Upper lobe of right lung (tissue), 1 donor: ENCODE results near the gene WDR88. TPM values are rescaled to one million over a fixed set of nuclear protein-coding genes. Genes with fewer than 3 reads are reported as not detected.

ENCODE experiments used
- ATAC-seq: fragments of 200-7000 bp; cut with Tn5 transposase; one replicate; pipeline ENCODE4 v1.9.1; 2020; ENCODE audit warnings: mild to moderate bottlenecking, moderate library complexity
- DNase-seq: peaks from one replicate; pipeline ENCODE4 v3.0.0-alpha.2; 2020
- H3K27ac ChIP-seq: fragments of 200-600 bp; one replicate; pipeline ENCODE4 v1.8.0; 2022
- H3K27me3 ChIP-seq: fragments of 200-600 bp; one replicate; pipeline ENCODE4 v1.8.0; 2022; ENCODE audit warnings: mild to moderate bottlenecking
- H3K36me3 ChIP-seq: fragments of 200-600 bp; one replicate; pipeline ENCODE4 v1.8.0; 2022
- H3K4me1 ChIP-seq: fragments of 200-600 bp; one replicate; pipeline ENCODE4 v1.8.0; 2022
- H3K4me3 ChIP-seq: fragments of 200-600 bp; one replicate; pipeline ENCODE4 v1.8.0; 2022; ENCODE audit warnings: mild to moderate bottlenecking
- H3K9me3 ChIP-seq: fragments of 200-600 bp; one replicate; pipeline ENCODE4 v1.8.0; 2022
- intact Hi-C: fragments of 100-400 bp; cut with DNase I; formaldehyde crosslinking; loops from one replicate; pipeline ENCODE4 v1.11.0; 2022
- total RNA-seq: library from RNA; stranded (reverse); fragmentation: NEBNext Ultra II Directional; extraction: Animal tissue kit (Norgen Biotek cat#: 25700); gene quantifications from one replicate; pipeline ENCODE4 v1.2.1, GENCODE V29; 2021
- TF ChIP-seq, protein P1 (sequence below): fragments of 200-600 bp; IDR thresholded peaks from one replicate; pipeline ENCODE4 v1.8.0; 2022; ENCODE audit warnings: antibody characterized with exemption
- donor health status: DM: no; HTN: yes; CAD: no; lungs with severe emphysema.

The WDR88 gene
- total RNA-seq, 1 donor from 2014 or later = not detected

DNA sequence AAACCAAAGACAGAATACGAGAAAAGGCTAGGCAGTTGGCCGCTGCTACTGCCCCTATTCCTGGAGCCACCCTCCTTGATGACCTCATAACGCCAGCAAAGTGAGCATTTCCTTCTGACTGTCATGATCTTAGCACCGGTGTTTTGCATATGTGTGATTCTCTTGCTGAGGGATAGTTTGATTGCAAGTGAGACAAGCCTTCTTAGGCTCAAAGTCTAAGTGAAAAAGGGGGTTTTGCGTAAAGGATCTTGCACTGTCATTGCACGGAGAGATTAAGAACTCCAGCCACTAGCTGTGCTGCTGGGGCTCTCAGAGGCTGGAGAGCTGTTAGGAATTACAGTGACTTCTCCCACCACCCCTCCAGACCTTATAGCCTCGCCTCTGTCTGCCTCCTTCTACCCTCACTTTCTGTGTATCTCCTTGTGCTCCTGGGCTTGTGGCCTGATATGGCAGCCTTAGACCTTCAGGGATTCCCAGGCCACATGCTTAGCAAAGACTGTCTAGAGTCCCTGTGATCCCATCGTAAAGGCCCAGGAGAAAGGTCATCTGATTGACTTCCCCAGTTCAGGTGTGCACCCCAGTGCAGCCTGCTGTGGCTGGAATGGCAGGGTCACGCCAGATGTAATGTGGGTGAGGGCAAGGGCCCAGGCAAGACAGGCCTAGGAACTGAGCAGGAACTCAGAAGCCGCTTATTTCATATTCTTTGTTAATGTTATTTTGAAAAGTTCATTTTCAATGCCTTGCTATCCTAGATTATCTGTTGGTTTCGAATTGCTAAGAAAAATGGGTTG lies 38.3 kb upstream of the WDR88 start:
- H3K36me3 ChIP-seq = peaks cover 97% of the 10 kb centered on the region
- intact Hi-C loops = no loop called here
- H3K4me1 ChIP-seq = no peaks in the 10 kb centered on the region
- no peaks in the 10 kb centered on the region for H3K9me3 ChIP-seq
- DNase-seq = no peak
- no peaks in the 10 kb centered on the region for H3K27me3 ChIP-seq
- TF ChIP-seq, protein P1, sequence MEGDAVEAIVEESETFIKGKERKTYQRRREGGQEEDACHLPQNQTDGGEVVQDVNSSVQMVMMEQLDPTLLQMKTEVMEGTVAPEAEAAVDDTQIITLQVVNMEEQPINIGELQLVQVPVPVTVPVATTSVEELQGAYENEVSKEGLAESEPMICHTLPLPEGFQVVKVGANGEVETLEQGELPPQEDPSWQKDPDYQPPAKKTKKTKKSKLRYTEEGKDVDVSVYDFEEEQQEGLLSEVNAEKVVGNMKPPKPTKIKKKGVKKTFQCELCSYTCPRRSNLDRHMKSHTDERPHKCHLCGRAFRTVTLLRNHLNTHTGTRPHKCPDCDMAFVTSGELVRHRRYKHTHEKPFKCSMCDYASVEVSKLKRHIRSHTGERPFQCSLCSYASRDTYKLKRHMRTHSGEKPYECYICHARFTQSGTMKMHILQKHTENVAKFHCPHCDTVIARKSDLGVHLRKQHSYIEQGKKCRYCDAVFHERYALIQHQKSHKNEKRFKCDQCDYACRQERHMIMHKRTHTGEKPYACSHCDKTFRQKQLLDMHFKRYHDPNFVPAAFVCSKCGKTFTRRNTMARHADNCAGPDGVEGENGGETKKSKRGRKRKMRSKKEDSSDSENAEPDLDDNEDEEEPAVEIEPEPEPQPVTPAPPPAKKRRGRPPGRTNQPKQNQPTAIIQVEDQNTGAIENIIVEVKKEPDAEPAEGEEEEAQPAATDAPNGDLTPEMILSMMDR = no peak
- ATAC-seq = no peak
- no peak overlapping the region for H3K27ac ChIP-seq
- no peak overlapping the region for H3K4me3 ChIP-seq

DNA sequence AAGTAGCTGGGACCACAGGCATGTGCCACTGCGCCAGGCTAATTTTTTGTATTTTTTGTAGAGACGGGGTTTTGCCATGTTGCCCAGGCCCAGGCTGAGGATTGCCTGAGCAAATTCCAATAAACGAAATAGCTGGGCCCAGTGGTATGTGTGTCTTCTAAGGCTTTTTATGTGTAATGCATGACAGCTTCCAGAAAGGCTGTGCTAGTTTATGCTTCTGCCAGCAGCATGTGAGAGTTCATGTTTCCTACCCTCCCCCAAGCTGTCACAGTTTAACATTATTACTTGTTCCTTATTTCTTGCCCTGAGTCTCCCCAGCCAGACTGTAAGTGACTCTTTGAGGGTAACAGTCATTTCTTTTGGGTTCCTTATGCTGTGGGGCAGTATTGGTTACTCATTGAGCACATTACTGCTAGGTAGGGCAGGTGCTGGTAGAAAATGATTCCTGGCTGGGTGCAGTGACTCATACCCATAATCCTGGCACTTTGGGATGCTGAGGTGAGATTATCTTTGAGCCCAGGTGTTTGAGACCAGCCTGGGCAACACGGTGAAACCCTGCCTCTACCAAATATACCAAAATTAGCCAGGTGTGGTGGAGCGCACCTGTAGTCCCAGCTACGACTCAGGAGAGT lies 37.4 kb upstream of the WDR88 start:
- DNase-seq (no peak), ATAC-seq (no peak)
- no peaks in the 10 kb centered on the region for H3K27me3 ChIP-seq
- H3K4me3 ChIP-seq = no peak overlapping the region
- TF ChIP-seq, protein P1 = no peak
- intact Hi-C loops = no loop called here
- H3K9me3 ChIP-seq = no peaks in the 10 kb centered on the region
- no peaks in the 10 kb centered on the region for H3K4me1 ChIP-seq
- H3K27ac ChIP-seq = no peak overlapping the region
- H3K36me3 ChIP-seq = peaks cover 91% of the 10 kb centered on the region

DNA sequence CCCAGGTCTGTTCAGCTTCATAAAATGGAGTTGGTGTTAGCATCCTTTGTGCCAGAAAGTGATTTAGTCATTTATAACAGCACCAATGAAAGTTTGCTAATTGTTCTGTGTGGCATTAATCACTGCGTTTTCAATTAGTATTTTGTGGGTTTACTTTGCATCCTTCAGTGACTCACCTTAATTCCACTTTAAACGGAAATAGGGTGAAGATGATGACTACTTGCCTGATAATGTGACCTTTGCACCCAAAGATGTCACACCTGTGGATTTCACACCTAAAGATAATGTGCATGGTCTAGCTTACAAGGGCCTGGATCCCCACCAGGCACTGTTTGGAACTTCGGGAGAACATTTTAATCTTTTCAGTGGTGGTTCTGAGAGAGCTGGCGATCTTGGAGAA lies 35.9 kb upstream of the WDR88 start:
- TF ChIP-seq, protein P1 = no peak
- H3K36me3 ChIP-seq = peaks cover 90% of the 10 kb centered on the region
- no peak for ATAC-seq

DNA sequence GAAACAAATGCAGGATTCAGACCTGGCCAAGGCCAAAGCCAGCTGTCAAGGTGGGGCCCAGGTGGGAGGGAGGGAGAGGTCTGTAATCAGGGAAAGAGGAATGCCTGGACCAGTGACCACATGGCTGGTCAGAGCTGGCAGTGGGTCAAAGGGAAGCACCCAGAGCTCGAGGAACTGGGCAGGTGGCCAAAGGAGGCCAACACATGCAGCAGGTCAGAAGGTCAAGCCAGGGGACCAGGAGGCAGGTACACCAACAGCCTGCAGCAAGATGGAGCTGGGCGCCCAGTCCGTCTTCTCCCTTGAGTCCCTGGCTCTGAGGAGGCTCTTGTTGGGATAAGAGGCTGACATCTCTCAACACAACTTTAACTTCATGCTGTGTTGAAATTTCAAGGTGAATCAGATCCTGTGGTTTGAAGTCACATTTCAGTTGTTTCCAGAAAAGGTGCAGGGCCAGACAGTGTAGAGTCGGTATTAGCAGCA lies 33.8 kb upstream of the WDR88 start:
- peaks cover 93% of the 10 kb centered on the region for H3K36me3 ChIP-seq
- no peak for ATAC-seq

More for the DNA sequence above, 35.9 kb upstream of the WDR88 start:
- Histone ChIP-seq H3K4me3 (no peak overlapping the region), H3K9me3 (no peaks in the 10 kb centered on the region), H3K27me3 (no peaks in the 10 kb centered on the region), H3K4me1 (no peaks in the 10 kb centered on the region), H3K27ac (no peak overlapping the region)
- intact Hi-C loops = no loop called here
- no peak for DNase-seq

DNA sequence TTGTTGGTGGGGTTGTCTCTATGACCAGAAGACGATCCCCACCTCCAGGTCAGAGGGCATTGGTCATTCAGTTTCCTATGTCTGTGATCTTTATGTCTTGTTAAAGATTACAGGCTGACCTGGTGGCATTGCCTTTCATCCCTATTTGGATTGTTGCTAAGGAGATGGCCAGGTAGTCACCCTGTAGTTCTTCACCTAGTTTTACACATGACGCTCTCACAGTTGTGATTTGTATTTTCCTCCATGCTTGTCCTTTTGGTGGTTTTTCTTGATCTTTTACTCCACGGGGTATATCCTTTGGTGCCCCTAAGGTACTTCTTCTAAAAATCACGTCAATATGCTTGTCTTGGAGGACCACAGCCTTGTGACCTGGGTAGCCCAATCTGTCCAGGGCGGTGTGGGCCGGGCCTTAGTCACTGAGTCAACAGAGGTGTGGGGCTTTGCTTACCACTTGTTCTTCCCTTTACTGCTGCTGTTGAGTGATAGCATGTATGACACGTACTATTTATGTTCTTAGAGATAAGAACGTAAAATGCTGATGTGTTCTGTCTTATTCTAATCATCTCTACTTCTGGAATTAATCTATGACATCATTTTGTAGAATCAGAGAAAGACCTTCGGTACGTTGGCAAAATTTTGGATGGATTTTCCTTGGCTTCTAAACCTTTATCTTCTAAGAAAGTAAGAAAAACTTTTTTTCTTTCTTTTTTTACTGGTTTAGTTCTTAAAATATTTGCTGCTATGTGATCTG lies 30.8 kb upstream of the WDR88 start:
- H3K4me3 ChIP-seq = no peak overlapping the region
- peaks cover 77% of the 10 kb centered on the region for H3K36me3 ChIP-seq
- peak; percentile 45 for ATAC-seq
- intact Hi-C loops = no loop called here
- no peak overlapping the region for H3K27ac ChIP-seq
- H3K9me3 ChIP-seq = no peaks in the 10 kb centered on the region
- no peaks in the 10 kb centered on the region for H3K4me1 ChIP-seq
- H3K27me3 ChIP-seq = no peaks in the 10 kb centered on the region
- DNase-seq = no peak
- TF ChIP-seq, protein P1 = no peak

More for the DNA sequence above, 33.8 kb upstream of the WDR88 start:
- no peaks in the 10 kb centered on the region for H3K9me3 ChIP-seq
- no peaks in the 10 kb centered on the region for H3K4me1 ChIP-seq
- TF ChIP-seq, protein P1 = no peak
- DNase-seq = no peak
- no peak overlapping the region for H3K27ac ChIP-seq
- intact Hi-C loops = no loop called here
- H3K4me3 ChIP-seq = no peak overlapping the region
- no peaks in the 10 kb centered on the region for H3K27me3 ChIP-seq
